Activated CD8-positive, alpha-beta memory T cell treated with anti-CD3 and anti-CD28 coated beads for 36 hours (primary cell): Measurements from ENCODE around the gene SLC25A4. TPM values are rescaled to one million over a fixed set of nuclear protein-coding genes. Genes with fewer than 3 reads are reported as not detected.
"Not testable (repeated sequence)": the region's sequence is repeated elsewhere in the genome, so short reads cannot be mapped to it uniquely, and the experiment has no call there.

Source experiments
- CTCF ChIA-PET: fragments of 350-600 bp; sonication (Branson Sonifier 250); formaldehyde crosslinking; loops from one replicate; lab custom pipeline; 2021; ENCODE audit warnings: antibody characterized with exemption; lab: Charles Lee
- POLR2A ChIA-PET: fragments of 350-600 bp; sonication (Branson Sonifier 250); formaldehyde crosslinking; loops from one replicate; lab custom pipeline; 2021; ENCODE audit warnings: antibody characterized with exemption; lab: Charles Lee
- total RNA-seq, 2 experiments: library from RNA; stranded (reverse); gene quantifications; one replicate each; pipeline ENCODE4 v1.2.3, GENCODE V29; 2021

The SLC25A4 gene
- total RNA-seq, 2 experiments from 2014 or later = 13.9 to 14.0 TPM

DNA sequence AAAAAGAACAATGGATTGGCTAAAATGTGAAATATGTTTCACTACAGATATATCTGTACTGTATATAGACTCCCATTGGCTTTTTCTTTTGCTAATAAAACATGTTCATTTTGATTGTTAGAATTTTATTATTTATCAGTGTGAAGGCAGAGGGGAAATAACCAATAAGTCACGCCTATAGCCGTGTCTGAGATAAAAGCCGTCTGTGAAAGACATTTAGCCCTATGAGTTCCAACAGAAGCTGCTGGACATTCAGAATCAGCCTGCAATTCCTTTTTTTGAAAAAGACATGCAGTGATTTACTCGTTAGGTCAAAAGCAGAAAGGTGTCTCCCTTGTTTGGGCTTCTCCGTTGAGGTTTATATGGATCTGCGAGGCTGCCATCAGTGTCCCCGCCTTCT, 24.2 kb upstream of the SLC25A4 start:
- ChIA-PET CTCF (no interaction called here), POLR2A (no interaction called here)

- POLR2A ChIA-PET, CTCF ChIA-PET: not testable (repeated sequence)
Observed at GRCh38 chr4:185119467-185119866, 23.6 kb upstream of the SLC25A4 start.

DNA sequence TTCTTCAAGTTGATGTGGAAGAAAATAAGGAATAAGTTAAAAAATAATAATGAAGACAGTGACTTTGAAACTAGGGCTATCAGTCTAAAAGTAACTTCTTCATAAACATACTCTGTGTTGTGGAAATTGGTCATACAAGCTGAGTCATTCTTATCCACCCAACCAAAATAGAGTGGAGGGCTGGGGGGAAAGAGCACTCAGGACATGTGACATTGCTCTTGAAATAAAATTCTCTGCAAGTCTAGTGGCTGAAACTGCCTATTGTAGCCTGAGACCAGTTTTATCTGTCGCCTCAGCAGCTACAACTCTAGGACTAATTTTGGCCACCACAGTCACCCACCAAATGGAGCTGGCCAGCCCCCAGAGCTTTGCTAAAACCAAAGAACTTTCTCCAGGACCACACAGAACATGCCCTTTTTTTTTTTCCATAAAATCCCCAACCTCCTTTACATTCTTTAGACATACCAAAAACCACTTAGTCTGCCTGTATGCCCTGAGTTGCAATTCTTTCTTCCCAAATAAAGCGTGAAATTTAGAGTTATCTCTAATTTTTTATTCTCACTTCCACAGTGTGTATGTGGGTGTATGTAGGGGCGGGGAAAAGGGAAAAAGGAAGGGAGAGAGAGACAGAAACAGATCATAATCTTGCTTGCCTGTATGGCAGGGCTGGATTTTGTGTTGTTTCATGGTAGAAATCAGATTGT, 23.0 kb upstream of the SLC25A4 start:
- POLR2A ChIA-PET = no interaction called here
- CTCF ChIA-PET = no interaction called here

- POLR2A ChIA-PET = no interaction called here
- CTCF ChIA-PET = no interaction called here
Observed at GRCh38 chr4:185120631-185120946, 22.5 kb upstream of the SLC25A4 start.

DNA sequence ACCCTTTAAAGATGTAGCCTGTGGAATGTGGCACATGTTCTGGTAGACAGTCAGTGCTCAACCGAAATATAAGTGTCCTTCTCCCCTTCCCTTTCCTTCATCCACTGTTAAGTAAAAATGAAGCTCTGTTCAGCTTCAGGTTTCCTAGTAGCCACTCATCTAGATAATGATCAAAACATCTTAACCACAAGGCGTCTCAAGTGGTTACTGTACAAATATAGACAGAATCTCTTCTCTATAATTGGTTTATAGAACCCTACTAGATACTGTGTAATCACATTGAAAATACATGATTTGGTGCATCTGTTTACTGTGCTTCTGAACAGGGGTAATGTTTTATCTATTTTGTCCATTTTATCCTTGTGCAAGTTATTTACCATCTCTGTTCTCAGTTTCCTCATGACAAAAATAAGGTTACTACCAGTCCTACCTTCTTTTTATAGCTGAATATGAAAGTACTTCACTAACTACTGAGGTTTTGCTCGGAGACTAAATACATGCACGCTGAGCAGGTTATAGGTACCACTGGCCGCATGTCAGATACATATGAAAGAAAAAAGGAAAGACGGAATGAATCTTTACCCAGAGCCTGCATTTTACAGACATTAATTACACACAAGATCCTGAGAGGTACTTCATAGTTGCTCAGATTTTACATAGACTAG, 20.3 kb upstream of the SLC25A4 start:
- CTCF ChIA-PET = interaction anchor here (0.9 to 1.5 kb wide), 4 partner anchors 18 to 120 kb away, joined by 3 to 4 read pairs (median 3); no protein-coding TSS in a partner anchor

GRCh38 chr4:185124006-185124405, 19.1 kb upstream of the SLC25A4 start:
- ChIA-PET CTCF (interaction anchor here (0.9 to 1.1 kb wide), 3 partner anchors 10 to 121 kb away, joined by 3 read pairs; no protein-coding TSS in a partner anchor), POLR2A (no interaction called here)

More for the DNA sequence above, 20.3 kb upstream of the SLC25A4 start:
- POLR2A ChIA-PET = no interaction called here

DNA sequence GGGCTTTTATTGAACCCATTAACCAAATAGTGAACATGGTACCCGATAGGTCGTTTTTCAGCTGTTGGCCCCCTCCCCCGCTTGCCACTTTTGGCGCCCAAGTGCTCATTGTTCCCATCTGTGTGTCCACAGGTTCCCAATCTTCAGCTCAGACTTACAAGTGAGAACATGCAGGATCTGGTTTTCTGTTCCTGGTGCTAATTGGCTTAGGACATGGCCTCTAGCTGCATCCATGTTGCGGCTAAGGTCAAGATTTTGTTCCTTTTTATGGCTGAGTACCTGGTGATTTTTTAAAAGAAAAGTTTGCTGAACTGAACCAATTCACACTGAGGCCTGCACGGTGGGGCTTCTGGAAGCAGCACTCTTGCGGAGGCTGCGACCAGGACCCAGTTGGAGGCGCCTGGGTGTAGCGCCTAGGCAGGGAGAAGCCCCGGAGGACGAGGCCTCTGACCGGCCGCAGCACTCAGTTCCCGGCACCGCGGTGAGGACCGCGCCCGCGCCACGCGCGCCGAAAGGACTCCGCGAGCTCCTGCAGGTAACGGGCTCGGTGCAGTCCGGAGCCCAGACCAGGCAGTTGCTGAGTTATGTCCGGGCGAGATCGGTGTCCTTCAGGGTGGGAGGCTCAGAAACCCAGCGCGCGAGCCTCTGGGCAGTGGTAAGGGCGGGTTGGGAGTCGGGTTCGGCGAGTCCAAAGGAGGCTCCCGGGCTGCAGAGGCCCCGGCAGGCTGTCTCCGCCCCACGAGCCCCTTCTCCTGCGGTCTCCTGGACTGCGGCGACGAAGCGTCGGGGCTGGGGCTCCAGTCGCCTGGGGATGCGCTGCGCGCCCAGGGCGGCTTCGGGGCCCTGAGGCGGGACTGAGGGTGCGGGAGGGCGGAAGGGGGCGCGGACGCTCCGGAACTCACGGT, 15.8 kb upstream of the SLC25A4 start:
- ChIA-PET POLR2A (no interaction called here), CTCF (interaction anchor here (1.4 kb wide), 1 partner anchor 86 kb away, joined by 3 read pairs; no protein-coding TSS in a partner anchor)

GRCh38 chr4:185128272-185129119, 14.6 kb upstream of the SLC25A4 start:
- ChIA-PET CTCF (interaction anchor here (1.3 to 1.4 kb wide), 2 partner anchors 87 to 97 kb away, joined by 3 read pairs; no protein-coding TSS in a partner anchor), POLR2A (no interaction called here)

DNA sequence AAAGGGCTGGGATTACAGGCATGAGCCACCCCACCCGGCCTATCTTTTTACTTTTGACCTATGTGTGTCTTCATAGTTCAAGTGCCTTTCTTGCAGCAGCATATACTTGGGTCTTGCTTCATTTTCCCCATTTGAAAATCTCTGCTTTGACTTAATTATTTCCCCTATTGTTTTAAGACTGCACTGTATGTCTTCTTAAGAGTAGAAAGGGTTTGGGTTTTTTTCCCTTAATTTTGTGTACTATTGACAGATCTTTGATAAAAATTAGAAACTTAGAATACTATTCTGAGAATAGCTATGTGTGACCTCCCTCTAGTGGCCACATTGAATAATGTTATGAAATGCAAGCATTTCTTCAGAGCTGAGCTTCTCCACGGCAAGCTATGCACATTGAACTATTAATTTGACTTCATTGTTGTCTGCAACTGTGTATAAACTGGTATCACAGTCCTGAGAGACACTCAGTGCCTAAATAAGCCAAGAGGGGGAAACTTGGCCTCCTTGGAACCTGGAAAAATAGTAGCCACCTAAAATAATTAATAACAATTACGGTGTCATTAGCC, 8.7 kb upstream of the SLC25A4 start:
- POLR2A ChIA-PET = interaction anchor here (1.1 kb wide), 1 partner anchor 9 kb away, joined by 3 read pairs; the partner anchor contains the start of gene SLC25A4
- CTCF ChIA-PET = interaction anchor here (0.8 to 2.4 kb wide), 11 partner anchors 9 to 391 kb away, joined by 3 to 10 read pairs (median 3); partner anchors contain the start of gene SLC25A4

DNA sequence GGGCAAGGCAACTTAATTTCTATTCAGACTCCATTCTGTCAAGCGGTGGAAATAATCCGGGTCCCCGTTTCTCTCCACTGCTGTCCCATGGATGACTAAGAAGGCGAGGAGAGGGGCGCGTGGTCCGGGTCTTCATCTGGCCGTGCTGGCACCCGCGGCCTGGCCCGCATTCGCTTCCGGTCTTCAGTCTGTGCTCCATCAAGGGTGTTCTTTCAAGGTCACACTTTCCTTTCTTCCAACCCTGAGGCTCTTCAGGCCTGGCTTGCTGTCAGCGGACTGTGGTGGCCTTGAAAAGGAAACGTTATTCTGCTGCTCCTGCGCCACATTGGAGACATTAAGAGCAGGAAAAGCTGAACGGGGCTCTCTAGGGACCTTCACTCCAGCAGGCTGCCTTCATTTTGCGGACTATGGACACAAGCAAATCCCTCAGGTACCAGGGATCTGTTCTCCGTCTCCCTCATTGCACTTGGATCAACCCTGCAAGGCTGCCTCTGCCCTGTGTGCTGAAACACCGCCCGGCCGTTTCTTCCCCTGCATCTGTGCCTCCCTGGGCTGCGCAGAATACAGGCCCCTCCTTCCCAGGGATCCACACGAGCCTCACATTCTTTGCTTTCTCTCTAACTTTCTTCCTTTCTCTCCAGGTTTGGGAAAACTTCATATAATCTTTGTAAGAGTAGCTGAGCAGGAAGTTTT, 5.7 kb upstream of the SLC25A4 start:
- CTCF ChIA-PET = interaction anchor here (1.3 kb wide), 1 partner anchor 132 kb away, joined by 4 read pairs; no protein-coding TSS in a partner anchor
- POLR2A ChIA-PET = no interaction called here

GRCh38 chr4:185138161-185138560, 4.9 kb upstream of the SLC25A4 start:
- ChIA-PET POLR2A (no interaction called here), CTCF (no interaction called here)

GRCh38 chr4:185139736-185140135, 3.3 kb upstream of the SLC25A4 start:
- ChIA-PET POLR2A (no interaction called here), CTCF (interaction anchor here (1.7 kb wide), 1 partner anchor 17 kb away, joined by 4 read pairs; no protein-coding TSS in a partner anchor)

GRCh38 chr4:185141777-185142176, 1.3 kb upstream of the SLC25A4 start:
- POLR2A ChIA-PET = no interaction called here
- CTCF ChIA-PET = interaction anchor here (3.0 kb wide), 1 partner anchor 12 kb away, joined by 10 read pairs; no protein-coding TSS in a partner anchor

DNA sequence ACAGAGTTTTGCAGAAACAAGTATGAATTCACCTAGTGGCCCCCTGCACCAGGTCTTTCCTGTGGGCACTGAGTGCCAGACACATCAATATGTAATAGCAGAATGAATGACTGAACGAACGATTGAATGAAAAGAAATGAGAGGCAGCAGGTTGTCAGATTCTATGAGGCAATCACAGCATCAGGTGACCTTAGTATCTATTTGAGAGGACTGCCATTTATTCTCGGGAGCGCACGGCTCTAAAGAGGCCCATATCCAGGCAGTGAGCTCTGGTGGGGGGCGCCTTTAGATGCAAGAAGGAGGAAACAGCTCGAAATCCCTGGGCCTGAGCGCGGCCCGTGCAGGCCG, 528 bp upstream of the SLC25A4 start:
- ChIA-PET CTCF (interaction anchor here (0.5 to 3.0 kb wide), 7 partner anchors 8 to 433 kb away, joined by 3 to 10 read pairs (median 3); no protein-coding TSS in a partner anchor), POLR2A (interaction anchor here (0.5 to 1.2 kb wide), 4 partner anchors 8 to 252 kb away, joined by 3 read pairs; no protein-coding TSS in a partner anchor)

DNA sequence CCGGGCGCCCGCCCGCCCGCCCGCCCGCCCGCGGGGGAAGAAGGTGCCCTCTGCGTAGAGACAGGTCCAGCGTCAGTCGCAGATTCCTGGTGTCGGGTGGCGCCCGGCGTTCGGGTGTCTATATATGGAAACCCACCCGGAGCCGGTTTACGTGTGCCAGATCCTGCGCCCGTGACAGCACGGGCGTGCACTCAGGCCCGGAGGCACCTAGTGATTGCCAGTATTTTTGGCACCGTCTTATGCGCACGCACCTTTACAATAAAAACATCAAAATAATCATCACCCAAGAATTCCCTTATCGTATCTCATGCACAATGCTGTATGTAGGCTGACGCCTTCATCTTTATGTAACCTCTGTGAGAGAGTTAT, 519 bp downstream of the SLC25A4 start:
- CTCF ChIA-PET = interaction anchor here (0.6 to 3.0 kb wide), 8 partner anchors 9 to 104 kb away, joined by 3 to 10 read pairs (median 4); no protein-coding TSS in a partner anchor
- POLR2A ChIA-PET = interaction anchor here (0.5 to 1.2 kb wide), 4 partner anchors 9 to 52 kb away, joined by 3 to 4 read pairs (median 3); no protein-coding TSS in a partner anchor

DNA sequence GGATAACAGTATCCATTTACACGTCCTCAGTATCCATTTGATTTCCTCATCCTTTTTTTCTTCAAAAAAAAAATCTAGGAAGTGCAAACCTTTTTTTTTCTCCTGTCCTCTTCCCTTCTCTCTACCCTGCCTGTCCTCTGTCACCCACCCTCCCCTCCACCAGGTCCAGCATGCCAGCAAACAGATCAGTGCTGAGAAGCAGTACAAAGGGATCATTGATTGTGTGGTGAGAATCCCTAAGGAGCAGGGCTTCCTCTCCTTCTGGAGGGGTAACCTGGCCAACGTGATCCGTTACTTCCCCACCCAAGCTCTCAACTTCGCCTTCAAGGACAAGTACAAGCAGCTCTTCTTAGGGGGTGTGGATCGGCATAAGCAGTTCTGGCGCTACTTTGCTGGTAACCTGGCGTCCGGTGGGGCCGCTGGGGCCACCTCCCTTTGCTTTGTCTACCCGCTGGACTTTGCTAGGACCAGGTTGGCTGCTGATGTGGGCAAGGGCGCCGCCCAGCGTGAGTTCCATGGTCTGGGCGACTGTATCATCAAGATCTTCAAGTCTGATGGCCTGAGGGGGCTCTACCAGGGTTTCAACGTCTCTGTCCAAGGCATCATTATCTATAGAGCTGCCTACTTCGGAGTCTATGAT, 1.7 kb downstream of the SLC25A4 start:
- CTCF ChIA-PET = interaction anchor here (1.1 to 1.5 kb wide), 2 partner anchors 11 to 52 kb away, joined by 4 to 7 read pairs; no protein-coding TSS in a partner anchor
- POLR2A ChIA-PET = no interaction called here

DNA sequence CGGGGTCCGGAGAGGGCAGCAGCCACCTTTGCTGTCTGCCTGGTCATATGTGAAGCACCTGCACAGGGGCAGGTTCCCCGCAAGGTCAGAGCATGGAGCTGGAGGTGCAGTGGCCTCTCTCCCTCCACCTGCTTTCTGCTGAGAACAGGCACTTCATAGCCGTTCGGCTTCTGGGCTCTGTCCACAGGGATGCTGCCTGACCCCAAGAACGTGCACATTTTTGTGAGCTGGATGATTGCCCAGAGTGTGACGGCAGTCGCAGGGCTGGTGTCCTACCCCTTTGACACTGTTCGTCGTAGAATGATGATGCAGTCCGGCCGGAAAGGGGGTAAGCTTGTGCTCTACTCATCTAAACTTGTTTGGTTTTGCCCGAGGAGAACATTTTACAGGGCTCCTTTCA, 2.5 kb downstream of the SLC25A4 start:
- ChIA-PET POLR2A (no interaction called here), CTCF (no interaction called here)
